IPS DF 19.7 (cell line): ENCODE data around the gene LMO1.

Source experiments
- DNase-seq: peaks from one replicate; pipeline ENCODE4 v3.0.0-alpha.2; 2013; ENCODE audit warnings: low read depth, low spot score

LMO1 gene

DNA sequence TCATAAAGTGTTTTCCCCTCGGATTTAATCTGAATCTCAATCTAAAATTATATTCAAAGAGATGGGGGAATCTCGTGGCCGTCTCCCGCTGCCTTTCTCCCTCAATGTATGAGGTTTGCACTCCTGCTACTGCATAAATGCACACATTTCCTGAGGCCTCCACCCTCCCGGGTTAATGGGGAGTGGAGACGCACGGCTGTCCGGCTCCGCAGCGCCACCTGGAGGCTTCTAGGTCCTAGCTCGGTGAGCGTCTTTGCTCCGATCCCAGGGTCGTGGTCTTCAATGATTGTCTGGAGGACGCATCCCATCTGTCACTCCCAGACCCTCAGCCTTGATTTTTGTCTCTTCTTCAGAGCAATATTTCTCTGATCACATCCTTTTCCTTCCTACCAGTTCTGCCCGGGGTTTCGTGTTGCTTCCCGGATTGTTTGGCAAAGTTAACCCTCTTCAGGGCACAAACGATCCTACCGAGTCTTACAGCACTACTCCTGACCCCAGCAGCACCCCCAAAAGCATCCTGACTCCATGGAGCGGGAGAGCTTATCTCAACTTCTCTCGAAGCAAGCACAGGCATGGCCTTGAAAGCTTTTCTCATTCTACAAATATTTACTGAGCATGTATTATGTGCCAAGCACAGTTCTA, at the start of gene LMO1:
LMO1 (minus strand) TSS at position 110 of the 642 bp plus-strand sequence. CDS start 516 bp downstream, outside the sequence.
- no peak for DNase-seq

DNA sequence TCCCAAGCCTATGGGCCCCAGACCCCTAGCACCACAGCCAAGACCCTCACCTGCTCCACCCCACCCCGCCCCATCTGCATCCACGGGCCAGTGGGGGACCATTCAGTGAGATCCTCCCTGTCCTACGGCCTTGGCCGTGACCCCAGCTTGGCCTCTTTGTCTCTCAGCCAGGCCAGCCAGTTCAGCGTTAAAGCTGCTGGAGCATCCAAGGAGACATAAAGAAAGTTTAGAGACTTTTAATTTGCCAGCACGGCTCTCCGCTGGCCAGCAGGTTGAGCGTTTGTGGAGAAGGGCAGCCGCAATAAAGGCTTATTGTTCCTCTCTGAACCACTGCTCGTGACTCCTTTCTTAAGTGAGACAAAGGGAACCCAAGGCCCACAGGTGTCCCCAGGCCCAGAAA, 49.3 kb upstream of the LMO1 start:
- DNase-seq, result no peak

DNA sequence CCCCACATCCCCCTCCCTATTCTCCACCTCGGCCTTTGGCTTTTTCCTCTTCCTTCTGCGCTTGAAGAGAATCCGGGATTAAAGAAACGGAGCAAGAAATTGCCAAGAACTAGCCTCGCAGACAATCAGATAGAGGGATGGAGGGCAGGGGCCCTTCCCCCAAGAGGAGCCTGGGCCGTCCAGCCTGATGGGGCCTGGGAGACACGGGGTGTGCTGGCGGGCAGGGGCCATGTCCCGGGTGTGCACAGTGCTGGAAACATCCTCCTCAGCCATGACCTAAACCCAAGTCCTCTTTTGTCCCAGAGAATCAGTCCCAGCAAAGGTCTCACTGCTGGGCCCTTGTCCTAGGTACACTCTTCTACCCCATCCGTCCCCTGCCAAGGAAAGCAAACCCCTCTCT, 47.7 kb upstream of the LMO1 start:
- no peak for DNase-seq

DNA sequence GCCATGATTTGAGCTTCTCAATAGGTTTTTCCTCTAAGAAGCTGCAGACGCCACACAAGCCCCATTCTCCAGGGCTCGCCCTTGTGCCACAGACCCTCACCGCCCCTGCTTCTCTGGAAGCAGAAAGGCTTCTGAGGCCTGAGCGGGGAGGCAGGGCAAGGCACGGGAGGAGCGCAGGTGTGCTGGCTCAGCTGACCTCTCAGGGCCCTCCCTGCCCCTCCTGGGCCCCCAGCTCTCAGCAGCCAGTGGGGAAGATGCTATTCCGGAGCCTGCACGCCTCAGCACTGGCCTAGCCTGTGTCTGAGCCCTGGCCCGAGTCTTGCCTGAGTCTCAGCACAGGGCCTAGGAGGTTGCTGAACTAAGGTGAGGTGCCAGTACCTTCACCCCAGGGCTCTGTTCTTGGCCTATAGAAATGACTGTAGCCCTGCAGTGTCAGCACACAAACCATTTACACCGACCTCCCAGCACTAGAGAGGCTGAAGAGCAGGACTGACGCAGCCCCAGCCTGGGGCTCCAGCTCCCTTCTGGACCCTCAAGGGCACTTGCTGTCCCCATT, 47.1 kb upstream of the LMO1 start:
- DNase-seq, result no peak

DNA sequence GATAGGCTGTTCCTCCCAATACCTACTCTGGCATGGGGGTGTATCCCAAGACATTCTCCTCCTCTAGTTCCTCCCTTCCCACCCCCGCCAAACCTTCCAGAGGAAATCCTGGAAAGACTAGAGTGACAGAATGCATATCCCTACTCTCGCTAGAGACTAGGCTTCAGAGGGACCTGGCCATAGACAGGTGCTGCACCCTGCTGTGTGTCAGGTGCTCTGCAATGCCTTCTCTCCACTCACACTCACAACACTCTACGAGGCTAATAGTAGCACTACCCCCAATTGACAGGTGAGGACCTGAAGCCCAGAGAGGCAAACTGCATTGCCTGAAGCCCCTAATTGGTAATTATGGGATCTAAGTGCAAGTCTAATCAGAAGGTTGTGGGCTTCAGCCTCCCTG, 46.2 kb upstream of the LMO1 start:
- no peak for DNase-seq

DNA sequence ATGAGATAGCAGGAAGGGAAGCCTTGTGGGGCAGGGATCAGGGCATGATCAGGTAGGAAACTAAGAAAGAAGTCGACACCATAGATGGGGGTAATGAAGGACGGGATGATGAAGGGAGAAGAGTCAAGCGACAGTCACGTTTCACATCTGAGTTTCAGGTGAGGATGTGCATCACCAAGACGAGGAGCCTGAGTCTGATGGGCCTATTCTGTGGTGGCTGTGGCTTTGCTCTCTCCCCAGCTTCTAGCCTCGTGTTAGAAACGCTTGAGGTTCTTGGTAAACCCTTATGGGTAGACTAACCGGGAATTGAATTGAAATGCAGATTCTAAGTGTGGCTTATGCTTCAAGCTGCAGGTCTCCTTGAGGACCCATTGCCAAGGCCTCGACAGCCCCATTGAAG, 45.6 kb upstream of the LMO1 start:
- no peak for DNase-seq

DNA sequence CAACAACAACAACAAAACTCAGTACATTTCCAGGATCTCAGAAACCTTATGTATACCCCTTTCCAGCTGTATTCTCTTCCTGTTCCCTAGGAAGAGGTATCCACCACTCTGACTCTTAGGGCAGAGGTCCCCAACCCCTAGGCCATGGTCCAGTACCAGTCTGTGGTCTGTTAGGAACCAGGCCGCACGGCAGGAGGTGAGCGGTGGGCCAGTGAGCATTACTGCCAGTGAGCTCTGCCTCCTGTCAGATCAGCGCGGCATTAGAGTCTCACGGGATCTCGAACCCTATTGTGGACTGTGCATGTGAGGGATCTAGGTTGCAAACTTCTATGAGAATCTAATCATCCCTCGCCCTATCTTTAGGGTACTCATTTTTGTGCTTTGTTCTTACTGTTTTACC, 43.9 kb upstream of the LMO1 start:
- DNase-seq, result no peak

DNA sequence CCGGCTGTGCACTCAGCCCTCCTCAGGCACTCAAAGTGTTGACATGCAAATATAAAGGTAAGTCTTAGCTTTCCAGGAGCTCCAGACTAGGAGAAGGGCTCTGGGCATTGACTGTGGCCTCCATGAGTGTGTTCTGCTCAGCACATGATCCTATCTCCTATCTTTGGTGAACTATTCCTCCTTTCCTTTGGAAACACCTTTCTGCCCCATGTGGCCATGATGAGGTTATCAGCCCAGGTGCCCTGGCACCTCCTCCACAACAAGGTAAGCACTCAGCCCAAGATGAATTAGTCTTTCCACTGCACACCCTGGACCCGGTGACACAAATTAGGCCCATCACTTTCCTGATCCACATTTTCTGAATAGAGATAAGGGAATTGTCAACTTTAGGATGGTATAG, 37.9 kb upstream of the LMO1 start:
- DNase-seq, result no peak

DNA sequence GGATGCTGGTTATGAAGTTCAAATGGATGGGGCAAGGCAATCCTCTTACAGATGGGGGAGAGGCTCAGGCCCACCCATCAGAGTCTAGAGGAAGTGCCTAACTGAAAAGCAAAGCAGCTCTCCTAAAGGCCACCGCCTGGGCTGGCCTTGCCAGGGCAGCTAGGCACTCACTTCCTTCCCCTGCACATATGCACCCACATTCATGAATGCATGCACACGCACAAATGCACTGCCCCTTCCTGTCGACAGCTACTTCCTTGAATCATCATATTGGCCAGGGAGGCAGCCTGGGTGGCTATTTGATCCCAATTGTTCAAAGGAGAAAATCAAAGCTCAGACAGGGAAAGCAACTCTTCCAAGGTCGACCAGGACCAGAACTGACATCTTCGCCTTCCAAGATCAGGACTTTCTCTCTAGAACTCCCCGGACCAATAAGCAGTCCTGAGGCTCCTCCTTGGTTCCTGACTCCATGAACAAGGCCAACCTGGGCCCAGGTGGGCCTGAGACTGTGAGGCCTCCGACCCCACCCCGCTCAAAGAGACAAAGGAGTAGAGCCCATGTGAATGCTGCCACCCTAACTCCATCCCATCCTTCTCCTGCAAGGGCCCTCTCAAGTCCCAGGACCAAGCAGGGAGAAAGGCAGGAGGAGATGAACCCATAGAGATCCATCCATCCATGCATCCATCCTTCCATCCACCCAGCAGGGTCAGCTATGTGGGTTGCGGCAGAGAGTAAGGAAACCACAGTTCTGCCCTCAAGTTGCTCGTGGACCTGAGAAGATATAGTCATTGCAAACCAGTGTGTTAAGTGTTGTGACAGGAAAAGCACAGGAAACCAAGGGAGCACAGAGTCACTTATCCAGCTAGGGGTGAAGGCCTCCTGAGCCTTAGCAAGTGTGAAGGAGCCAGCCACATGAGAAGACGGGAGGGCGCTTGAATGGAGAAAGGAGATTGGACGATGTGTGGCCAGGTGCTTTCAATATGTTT, 35.4 kb upstream of the LMO1 start:
- no peak for DNase-seq

DNA sequence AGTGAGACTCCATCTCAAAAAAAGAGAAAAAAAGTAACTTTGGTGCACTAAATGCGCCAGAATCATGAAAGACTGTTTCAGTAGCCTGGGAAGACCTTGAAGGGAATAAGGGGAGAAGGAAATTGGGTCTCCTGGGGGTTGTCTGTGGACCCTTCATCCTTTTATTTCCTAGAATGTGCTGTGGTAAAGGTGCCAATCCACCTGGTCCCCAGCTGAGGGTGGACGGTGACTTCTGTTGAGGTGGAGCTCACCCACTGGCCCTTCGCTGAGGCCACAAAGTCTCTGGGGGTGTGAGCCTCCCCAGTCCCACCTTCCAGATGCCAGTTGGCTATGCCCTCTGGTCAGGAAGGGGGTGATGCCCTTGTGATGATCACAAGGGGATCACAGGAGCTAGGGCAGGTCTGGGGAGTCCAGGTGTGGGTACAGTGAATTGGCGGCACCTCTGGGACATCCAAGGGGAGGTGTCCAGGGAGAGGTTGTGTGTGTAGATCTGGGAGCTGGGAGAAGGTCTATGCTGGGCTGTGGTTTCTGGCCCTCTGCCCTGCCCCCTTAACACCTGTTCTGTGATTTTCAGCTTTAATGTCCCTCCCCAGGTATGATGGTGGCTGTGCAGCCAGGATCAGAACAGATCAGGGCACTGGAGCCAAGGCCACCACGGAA, 34.2 kb upstream of the LMO1 start:
- no peak for DNase-seq

DNA sequence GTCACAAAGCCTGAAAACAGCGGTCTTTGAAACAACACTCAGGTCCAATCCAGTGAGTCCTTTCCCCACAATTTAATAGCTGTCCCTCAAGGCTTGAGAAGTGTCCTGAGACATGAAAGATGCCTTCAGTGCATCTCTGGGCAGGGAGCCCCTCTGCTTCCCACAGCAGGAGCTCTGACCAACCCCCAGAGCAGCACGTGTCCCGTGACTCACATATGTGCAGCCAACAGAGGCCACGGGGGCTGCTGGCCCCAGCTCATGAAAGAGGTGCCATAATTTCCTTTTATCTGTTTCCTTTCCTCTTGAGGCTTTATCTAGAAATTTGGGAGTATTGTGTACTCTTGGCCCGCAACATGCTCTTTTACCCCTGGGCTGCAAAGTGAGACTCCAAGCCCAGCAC, 33.2 kb upstream of the LMO1 start:
- no peak for DNase-seq

DNA sequence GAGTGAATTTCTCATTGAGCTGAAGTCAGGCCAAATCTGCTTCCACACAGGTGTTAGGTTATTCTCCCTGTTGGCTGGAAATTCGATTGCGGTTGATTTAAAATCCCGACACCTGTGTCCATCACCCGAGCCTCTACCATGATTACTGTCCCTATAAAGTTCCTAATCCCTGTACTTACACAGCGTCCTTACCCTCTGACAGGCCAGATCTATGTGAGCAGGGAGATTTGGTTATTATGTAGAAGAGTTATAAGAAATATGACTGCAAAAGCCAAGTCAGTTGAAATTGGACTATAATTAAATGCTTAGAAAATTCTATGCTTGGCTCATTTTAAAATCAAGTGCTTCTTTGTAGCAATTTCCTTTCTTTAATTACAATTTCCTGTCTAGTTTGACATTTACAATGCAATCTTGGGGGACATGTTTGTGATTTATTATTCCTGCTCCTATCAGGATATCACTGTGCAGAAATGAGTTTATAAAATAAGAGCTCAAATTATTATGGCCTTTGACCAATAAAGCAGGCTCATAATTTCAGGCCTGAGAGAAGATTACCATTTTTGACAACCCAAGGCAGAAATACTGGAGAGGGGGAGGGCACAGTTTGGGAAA, 32.5 kb upstream of the LMO1 start:
- DNase-seq, result no peak

DNA sequence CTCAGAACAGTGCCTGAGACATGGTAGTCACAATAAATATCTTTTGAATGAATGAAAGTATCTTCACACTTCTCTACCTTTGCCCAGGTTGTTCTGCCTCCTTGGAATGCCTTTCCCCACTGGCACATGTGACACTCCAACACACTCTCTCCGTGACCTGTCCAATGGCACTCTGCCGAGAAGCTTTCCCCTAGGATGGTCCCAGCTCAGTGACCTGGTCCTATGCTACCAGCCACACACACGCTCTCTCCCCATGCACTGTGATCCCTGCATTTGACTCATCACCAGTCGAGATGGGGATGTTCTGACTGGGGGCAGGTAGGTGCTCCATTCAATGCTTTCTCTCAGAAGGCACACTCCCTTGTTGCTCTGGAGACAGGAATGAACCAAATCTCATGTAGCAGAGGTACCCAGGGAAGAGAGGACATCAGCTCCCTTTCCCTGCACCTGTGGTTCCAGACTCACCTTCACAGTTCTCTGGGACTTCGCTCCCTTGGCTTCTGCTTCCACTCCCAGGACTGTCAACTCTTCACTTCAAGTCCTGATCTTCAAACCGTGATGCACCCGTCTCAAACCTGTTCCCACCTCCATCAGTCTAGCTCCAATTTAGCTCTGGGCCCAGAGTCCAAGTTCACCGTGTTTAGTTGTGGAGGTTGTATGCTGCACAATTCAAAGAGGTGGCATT, 30.7 kb upstream of the LMO1 start:
- DNase-seq, result no peak

DNA sequence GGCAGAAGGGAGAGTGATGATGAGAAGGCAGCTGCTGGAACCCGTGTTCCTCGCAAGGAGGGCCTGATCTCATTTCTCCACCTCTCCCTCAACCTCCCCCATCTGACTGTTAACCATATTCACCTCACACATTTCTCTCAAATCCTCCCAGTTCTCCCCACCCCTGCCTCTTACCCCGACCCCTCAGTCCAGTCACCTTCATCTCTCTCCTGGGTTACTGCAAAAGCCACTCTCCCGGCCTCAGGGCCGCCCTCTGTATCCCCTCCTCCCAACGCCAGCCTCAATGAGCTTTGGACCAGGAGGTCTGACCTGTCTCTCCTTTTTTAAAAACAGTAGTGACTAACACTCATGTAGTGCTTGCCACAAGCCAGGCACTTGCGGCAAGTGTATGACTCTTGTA, 29.5 kb upstream of the LMO1 start:
- no peak for DNase-seq

DNA sequence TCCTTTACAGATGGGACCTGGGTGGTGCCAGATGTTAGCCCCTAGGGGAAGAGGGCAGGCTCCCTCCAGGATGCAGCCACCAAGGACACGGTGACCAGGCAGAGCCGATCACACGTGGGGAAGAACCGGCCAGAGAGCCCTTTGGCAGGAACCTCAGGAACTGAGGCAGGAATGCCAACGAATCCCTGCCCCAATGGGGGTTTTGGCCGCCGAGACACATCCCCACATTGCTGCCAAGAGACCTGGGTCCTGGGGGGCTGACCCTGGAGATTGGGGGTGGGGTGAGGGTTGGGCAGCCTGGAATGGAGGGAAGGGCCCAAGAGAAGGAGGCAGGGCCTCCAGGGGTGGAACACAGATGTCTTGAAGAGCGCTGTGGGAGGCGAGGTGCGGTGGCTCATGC, 28.7 kb upstream of the LMO1 start:
- no peak for DNase-seq

DNA sequence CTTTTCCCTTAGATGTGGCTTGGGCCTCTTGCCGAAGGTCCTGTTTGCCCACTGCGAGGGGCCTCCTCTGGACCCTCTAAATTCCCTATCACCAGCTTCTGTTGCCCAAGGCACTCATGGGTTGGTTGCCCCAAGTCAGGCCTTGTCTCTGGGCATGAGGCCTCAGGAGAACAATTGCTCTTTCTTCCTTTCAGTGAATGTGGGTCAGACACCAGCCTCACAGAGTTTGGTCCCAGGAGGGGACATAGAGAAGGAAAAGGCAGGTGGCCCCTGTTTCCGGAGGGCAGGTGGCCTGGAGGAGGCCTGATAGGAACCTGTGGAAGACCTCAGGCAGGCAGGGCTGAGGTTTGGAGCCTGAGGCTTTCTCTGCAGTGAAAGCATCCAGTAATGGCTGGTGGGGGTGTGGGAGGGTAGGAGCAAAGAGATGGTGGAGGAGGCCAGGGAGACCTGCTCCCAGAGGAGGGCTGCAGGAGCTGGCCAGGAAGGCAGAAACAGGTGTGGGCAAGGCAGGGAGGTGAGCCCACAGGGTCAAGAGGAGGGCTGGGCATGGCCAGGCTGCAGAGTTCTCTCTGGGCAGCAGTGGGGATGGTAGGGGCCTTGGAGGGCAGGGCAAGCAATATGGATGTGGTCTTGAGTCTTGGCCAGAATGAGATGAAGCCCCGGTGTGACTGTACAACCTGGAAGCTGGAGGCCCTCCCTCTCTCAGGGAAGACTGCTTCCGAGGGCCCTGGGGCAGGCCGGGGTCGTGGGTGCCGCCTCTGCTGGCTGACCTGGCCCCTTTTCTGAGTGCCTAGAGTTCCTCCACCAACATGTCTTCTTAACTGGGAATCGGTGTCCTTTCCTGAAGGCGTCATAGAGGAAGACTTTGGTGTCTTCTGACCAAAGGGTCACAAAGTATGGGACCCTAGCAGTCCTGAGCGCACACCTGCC, 28.0 kb upstream of the LMO1 start:
- DNase-seq, result no peak

DNA sequence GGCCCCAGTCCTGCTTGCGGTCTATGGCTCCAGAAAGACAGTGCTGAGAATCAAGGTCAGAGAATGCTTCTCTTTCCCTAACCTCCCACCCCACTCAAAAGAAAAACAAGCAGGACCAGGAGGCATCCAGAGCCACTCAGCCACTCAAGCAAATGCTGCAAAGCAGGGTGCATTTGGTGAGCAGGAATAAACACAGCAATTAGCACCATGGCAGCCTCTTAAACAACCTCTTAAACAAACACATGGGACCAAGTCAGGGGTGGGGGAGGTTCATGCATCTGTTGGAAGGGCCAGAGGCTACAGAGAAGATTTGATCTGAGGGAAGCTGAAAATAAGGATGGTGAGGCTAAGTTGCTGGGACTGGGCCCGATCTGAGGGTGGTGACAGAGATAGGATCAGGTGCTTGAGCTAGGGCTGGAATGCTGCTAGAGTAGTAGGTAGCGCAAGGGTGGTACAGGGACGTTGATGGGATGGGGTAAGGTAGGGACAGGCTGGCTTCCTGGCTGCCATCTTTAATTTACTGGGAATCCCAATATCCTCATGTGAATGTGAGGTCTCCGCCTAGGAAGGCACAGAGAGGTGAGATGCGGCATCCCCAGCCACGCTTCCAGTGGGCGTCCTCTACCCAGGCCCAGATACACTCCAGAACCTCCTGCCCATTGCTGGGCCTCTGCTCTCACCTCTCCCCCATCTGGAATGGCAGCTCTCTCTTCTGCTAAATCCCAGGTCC, 26.6 kb upstream of the LMO1 start:
- DNase-seq, result no peak

DNA sequence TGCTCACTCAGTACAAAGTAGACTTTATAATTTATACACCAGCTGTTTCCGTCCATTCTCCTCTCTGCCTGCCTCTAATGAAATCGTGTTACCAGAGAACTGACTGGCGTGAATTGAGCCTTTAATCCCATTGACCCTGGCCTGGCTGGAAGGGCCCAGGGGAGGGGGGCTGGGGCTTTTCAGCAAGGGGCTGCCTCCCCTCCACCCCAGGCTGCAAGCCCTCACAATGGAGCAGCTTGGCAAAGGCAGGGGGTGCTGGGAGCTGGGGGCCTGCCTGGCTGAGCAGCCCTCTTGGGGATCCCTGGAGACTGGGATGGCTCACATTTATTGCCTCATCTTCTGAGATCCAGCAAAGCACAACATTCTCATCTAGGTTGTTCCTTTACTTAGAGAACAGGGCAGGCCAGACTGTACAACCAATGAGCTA, 25.8 kb upstream of the LMO1 start:
- no peak for DNase-seq

DNA sequence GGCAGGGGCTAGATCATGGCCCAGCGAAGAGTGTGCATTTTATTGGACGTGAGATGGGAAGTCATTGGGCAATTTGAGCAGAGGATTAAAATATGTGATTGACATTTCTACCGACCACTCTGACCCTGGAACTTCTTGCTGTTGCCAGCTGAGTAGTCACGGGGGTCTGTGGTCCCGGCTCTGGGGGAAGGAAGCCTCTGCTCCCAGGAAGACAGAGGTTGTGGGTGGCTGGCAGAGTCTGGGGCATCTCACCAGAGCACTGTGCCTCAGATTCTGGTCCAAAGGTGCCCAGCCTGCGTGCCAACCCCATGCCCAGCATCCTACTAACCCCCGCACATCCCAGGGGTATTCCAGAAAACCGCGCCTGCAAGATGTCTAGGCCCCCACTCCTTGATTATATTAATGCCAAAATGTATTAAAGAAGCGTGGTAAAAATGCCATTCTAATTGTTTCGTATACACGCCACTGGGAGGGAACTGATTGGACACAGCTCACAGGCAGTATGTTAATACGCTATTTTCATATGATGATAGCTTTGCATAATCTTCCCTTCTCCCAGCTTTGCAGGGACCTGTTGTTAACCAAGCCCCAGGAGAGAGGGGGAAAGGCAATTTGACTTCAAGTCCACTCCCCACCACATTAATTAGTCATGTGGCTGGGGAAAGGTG, 25.3 kb upstream of the LMO1 start:
- no peak for DNase-seq
